Natural killer cell treated with Interleukin-12 subunit alpha and Interleukin-12 subunit beta and Interleukin-15 and Interleukin-18, amount 100 ng/mL, for 72 hours (primary cell): ENCODE results near the gene SLIT1. TPM values are rescaled to one million over a fixed set of nuclear protein-coding genes. Genes with fewer than 3 reads are reported as not detected.
A peak's percentile ranks its signal among the peaks of the same experiment; 100 is the strongest.

Experiments
- ATAC-seq, 2 donors: fragments of 150-1000 bp; cut with Tn5 transposase in 1 of 2; sonication (Bioruptor Pico), chemical (Tn5 transposase) in 1 of 2; 2 replicates each; pipeline ENCODE4 v1.10.0; 2021
- DNase-seq: peaks from one replicate; pipeline ENCODE4 v3.0.0; 2022; ENCODE audit warnings: low spot score
- H3K27ac Mint-ChIP-seq, 2 donors: 1 replicate in 1 of 2; 2 replicates in 1 of 2; pipeline ENCODE4 v1.8.0; 2022; ENCODE audit warnings: mixed read lengths in 2 of 2, mild to moderate bottlenecking in 1 of 2, moderate library complexity in 1 of 2
- H3K27me3 Mint-ChIP-seq, 2 donors: 1 replicate in 1 of 2; 2 replicates in 1 of 2; pipeline ENCODE4 v1.8.0; 2022; ENCODE audit warnings: mixed read lengths in 2 of 2
- H3K36me3 Mint-ChIP-seq: one replicate; pipeline ENCODE4 v1.8.0; 2022; ENCODE audit warnings: mixed read lengths
- H3K4me1 Mint-ChIP-seq, 2 donors: 1 replicate in 1 of 2; 2 replicates in 1 of 2; pipeline ENCODE4 v1.8.0; 2022; ENCODE audit warnings: low read depth in 2 of 2, mixed read lengths in 2 of 2, mild to moderate bottlenecking in 1 of 2
- H3K4me3 Mint-ChIP-seq: one replicate; pipeline ENCODE4 v1.8.0; 2022; ENCODE audit warnings: mixed read lengths
- H3K9me3 Mint-ChIP-seq: 2 replicates; pipeline ENCODE4 v1.8.0; 2022; ENCODE audit warnings: mixed read lengths
- total RNA-seq, 2 donors: library from RNA; stranded (reverse); gene quantifications; one replicate each; pipeline ENCODE4 v1.2.3, GENCODE V29; 2022

SLIT1 gene
- total RNA-seq, 2 donors from 2014 or later = 0.48 to 0.78 TPM

DNA sequence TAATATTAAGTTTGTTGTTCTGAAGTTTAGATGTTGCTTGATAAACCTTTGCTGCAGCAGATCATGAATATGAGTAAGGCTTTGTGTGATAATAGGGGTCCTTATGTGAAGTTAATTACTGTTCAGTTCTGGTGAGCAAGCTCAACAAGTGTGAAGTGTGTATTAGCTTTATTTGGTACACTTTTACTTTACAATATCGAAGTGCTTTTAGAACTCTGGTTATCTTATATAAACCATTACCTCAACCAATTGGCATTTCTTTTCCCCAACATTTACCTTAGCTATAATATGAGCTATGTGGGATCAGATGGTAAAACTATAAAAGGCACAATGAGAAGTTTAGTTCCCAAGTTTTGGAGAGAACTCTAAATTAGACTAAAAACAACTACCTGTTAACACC, 226.0 kb downstream of the SLIT1 start:
- no peak overlapping the region for H3K27ac Mint-ChIP-seq
- no peak for DNase-seq
- ATAC-seq = no peak
- H3K9me3 Mint-ChIP-seq = no peaks in the 10 kb centered on the region
- H3K27me3 Mint-ChIP-seq = no peaks in the 10 kb centered on the region
- peaks cover 11% of the 10 kb centered on the region for H3K36me3 Mint-ChIP-seq
- peaks cover 5 to 7% of the 10 kb centered on the region in 2 donors for H3K4me1 Mint-ChIP-seq
- H3K4me3 Mint-ChIP-seq = no peak overlapping the region

DNA sequence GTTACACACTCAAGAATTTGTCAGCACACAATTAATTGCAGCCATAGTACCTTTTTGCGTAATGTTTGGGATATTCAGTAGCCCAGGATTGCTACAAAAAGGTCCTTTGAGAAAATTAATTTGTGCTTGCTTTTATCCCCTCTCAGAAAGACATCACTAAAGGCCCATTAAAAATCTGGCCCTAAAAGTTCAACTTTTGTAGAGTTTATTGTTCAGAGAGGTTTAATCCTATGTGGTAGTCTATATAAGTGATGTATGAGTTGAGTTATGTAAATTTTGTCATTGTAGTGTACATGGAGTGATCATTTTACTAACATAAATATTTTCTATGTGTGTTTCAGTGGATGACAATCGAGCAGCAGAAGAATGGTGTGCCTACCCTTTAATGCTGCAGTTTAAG, 227.7 kb downstream of the SLIT1 start:
- peaks cover 11% of the 10 kb centered on the region for H3K36me3 Mint-ChIP-seq
- ATAC-seq = no peak
- H3K4me1 Mint-ChIP-seq = peaks cover 5 to 7% of the 10 kb centered on the region in 2 donors
- no peaks in the 10 kb centered on the region for H3K27me3 Mint-ChIP-seq
- no peak overlapping the region for H3K27ac Mint-ChIP-seq
- no peak overlapping the region for H3K4me3 Mint-ChIP-seq
- H3K9me3 Mint-ChIP-seq = no peaks in the 10 kb centered on the region
- DNase-seq = no peak

DNA sequence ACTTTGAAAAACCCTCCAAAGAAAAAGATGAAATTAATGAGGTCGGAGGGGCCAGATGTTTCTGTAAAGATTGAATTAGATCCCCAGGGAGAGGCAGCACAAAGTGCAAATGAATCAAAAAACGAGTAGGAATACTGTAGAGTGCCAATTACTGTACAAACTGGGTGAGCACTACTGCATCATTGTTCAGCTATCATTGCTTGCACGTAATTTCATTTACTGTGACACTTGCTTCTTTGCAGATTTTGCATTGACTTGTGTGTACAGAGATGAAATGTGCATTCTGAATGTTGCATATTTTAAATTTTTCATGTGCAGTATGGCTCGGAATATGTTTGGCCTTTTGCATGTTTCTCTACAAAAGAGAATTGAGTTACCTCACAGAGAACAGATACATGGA, 230.0 kb downstream of the SLIT1 start:
- ATAC-seq (no peak), DNase-seq (no peak)
- no peaks in the 10 kb centered on the region for H3K27me3 Mint-ChIP-seq
- H3K27ac Mint-ChIP-seq = no peak overlapping the region
- H3K9me3 Mint-ChIP-seq = no peaks in the 10 kb centered on the region
- H3K4me1 Mint-ChIP-seq = peaks cover 3 to 7% of the 10 kb centered on the region in 2 donors
- H3K4me3 Mint-ChIP-seq = no peak overlapping the region
- H3K36me3 Mint-ChIP-seq = peaks cover 18% of the 10 kb centered on the region

DNA sequence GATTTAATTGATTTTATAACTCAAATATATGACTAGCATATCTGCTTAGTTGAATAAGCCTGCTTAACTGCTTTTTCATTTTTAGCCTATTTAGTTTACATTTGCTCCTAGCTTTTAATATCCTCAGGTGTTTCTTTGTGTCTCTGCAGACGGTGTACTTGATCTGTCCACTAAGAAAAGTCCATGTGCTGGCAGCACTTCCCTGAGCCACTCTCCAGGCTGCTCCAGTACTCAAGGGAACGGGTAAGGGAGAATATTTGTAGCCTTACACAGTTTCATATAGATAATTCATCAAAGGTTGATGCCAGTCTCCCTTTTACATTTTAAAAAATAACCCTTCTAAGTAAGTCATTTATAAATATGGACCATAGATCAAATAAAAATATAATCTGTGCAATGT, 233.8 kb downstream of the SLIT1 start:
- peaks cover 0 to 3% of the 10 kb centered on the region in 2 donors for H3K4me1 Mint-ChIP-seq
- peaks cover 18% of the 10 kb centered on the region for H3K36me3 Mint-ChIP-seq

DNA sequence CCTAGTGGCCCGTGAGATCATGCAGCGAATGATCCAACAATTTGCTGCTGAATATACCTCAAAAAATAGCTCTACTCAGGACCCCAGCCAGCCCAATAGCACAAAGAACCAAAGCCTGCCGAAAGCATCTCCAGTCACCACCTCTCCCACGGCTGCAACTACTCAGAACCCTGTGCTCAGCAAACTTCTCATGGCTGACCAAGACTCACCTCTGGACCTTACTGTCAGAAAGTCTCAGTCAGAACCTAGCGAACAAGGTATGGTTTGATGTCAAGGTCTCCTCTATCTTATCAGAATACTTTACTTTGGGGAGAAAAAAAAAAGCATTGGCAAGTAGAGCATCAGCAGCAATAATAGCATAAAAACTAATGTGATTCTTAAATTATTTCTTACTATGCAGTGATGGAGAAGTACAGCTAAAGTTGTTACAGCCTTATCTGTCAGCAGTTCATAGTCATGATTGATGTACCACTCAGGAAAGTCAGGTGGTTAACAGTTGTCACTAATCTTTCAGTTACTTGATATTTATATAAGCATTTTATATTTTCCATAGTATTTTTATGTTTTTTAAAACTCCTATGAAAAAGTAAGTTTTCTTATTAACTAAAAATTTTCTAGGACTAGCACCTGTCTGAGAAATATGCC, 236.6 kb downstream of the SLIT1 start:
- Mint-ChIP-seq H3K4me1 (peaks cover 3 to 5% of the 10 kb centered on the region in 2 donors), H3K36me3 (peaks cover 6% of the 10 kb centered on the region), H3K27ac (no peak overlapping the region), H3K27me3 (no peaks in the 10 kb centered on the region), H3K9me3 (no peaks in the 10 kb centered on the region), H3K4me3 (no peak overlapping the region)
- DNase-seq (no peak), ATAC-seq (peak in 1 of 2 donors; percentile 6)

More for the DNA sequence above, 233.8 kb downstream of the SLIT1 start:
- Mint-ChIP-seq H3K27me3 (no peaks in the 10 kb centered on the region), H3K9me3 (no peaks in the 10 kb centered on the region), H3K4me3 (no peak overlapping the region), H3K27ac (no peak overlapping the region)
- ATAC-seq (no peak), DNase-seq (no peak)

Other genes starting within 250 kb of the SLIT1 start
- 10 to 100 TPM; 38.2 to 40.2 TPM for gene ARHGAP19, start 106.7 kb upstream of the SLIT1 start, total RNA-seq
- gene FRAT1, start 133.3 kb upstream of the SLIT1 start, total RNA-seq = 1 to 10 TPM; 2.4 to 3.0 TPM
- 1 to 10 TPM; 7.1 to 8.7 TPM for gene FRAT2, start 148.8 kb upstream of the SLIT1 start, total RNA-seq
- 100 to 1,000 TPM in 1 of 2 donors, 10 to 100 TPM in 1; 40.1 to 100 TPM for gene RRP12, start 215.4 kb upstream of the SLIT1 start, total RNA-seq
- gene PGAM1, start 240.2 kb upstream of the SLIT1 start, total RNA-seq = 100 to 1,000 TPM; 546 to 554 TPM